Measurements from ENCODE around the gene ABCC8. TPM values are rescaled to one million over a fixed set of nuclear protein-coding genes. Genes with fewer than 3 reads are reported as not detected.

The ABCC8 gene
- total RNA-seq, 1 experiment from 2014 or later: 0.32 TPM

- DNase-seq (ENCODE audit: low read depth, low spot score): no peak
- in situ Hi-C loops (cut with HindIII; ENCODE audit: low pct_unique_long_range_greater_than_20kb, low sequenced_read_pairs): no loop called here
These were observed 89.4 kb downstream of the ABCC8 start for GRCh38 chr11:17387254-17387653.

DNA sequence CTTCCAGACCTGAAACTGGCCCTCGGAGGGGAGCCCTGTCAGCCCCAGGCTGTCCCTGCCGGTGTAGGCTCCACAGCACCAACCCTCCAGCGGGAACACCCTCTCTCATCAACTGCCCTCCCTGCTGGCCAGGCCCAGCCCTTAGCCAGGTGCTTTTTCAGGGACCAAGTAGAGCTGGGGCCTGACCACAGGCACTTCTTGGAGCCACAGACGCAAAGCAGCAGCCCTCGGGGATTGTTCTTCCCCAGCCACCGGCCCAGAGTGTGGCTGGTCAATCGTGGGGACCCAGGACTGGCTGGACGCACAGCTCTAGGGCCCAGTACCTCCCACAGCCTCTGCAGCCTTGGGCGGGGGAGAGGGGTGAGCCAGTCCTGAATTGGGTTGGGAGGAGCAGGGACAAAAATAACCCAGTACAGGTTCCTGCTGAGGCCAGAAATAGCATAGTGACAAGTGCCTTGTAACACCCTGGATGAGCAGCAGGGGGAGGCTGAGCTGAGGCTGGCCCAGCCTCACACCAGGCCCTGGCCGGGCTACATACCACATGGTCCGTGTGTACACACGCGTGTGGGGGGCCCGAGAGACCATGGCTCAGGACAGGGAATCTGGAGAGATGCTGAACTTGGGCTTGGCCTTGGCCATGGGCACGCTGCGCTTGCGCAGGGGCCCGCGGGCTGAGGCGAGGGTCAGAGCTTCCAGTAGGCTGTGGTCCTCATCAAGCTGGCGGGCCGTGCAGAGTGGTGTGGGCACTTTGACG lies 90.1 kb downstream of the ABCC8 start:
- peak; percentile 61 for DNase-seq (ENCODE audit: low read depth, low spot score)
- in situ Hi-C loops (cut with HindIII; ENCODE audit: low pct_unique_long_range_greater_than_20kb, low sequenced_read_pairs): no loop called here

GRCh38 chr11:17385926-17386325 lies 90.7 kb downstream of the ABCC8 start:
- in situ Hi-C loops (cut with HindIII; ENCODE audit: low pct_unique_long_range_greater_than_20kb, low sequenced_read_pairs): no loop called here
- DNase-seq (ENCODE audit: low read depth, low spot score): no peak

- no peak for DNase-seq (ENCODE audit: low read depth, low spot score)
- in situ Hi-C loops (cut with HindIII; ENCODE audit: low pct_unique_long_range_greater_than_20kb, low sequenced_read_pairs): no loop called here
These were observed 91.2 kb downstream of the ABCC8 start for GRCh38 chr11:17385492-17385891.

DNA sequence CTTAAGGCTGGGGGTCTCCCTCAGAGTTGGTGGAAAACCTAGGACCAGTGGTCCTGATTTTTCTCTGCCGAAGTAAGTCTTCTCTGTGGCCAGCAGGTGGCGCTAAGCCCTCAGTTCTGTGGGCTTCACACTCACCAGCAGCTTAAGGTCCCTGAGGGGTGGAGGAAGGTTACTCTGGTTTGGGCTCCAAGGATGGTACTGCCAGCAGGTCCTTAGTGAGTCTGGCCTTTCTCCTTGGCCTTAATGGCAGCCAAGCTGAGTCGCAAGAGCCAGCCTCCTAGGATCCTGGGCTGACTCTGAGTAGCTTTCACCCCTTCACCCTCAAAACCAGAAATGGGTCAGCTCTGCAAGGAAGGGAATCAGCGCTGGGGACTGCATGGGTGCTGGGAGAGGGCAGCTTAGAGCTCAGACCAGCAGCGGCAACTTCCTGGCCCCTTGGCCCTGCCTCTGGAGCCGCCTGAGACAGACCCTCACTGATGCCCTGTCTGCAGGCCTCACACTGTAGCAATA lies 92.6 kb downstream of the ABCC8 start:
- peak; percentile 87 for DNase-seq (ENCODE audit: low read depth, low spot score)
- in situ Hi-C loops (cut with HindIII; ENCODE audit: low pct_unique_long_range_greater_than_20kb, low sequenced_read_pairs): no loop called here

GRCh38 chr11:17383461-17383860 lies 93.2 kb downstream of the ABCC8 start:
- in situ Hi-C loops (cut with HindIII; ENCODE audit: low pct_unique_long_range_greater_than_20kb, low sequenced_read_pairs): no loop called here
- DNase-seq (ENCODE audit: low read depth, low spot score): no peak

GRCh38 chr11:17382046-17382728 lies 94.5 kb downstream of the ABCC8 start:
- in situ Hi-C loops (cut with HindIII; ENCODE audit: low pct_unique_long_range_greater_than_20kb, low sequenced_read_pairs): no loop called here
- no peak for DNase-seq (ENCODE audit: low read depth, low spot score)

DNA sequence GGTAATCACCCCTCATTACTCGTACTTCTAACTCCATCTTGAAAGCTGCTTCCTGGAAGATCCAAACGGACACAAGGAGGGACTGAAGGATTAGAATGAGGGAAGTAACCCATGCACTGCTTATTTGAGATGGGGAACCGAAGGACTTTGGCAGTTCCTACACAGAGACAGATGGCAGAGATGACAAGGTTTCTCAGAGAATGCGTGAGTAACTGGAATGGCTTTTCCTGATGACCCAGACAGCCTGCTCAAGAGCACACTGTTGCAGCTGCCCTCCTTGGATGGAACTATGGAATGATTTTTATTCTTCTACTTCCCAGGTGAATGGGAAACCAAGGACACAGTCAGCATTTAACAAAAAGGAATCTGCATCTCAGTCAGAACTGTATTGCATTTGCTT lies 95.5 kb downstream of the ABCC8 start:
- in situ Hi-C loops (cut with HindIII; ENCODE audit: low pct_unique_long_range_greater_than_20kb, low sequenced_read_pairs): no loop called here
- no peak for DNase-seq (ENCODE audit: low read depth, low spot score)

- in situ Hi-C loops (cut with HindIII; ENCODE audit: low pct_unique_long_range_greater_than_20kb, low sequenced_read_pairs): no loop called here
- no peak for DNase-seq (ENCODE audit: low read depth, low spot score)
These were observed 97.1 kb downstream of the ABCC8 start for GRCh38 chr11:17379383-17380180.

GRCh38 chr11:17378655-17379054 lies 98.0 kb downstream of the ABCC8 start:
- in situ Hi-C loops (cut with HindIII; ENCODE audit: low pct_unique_long_range_greater_than_20kb, low sequenced_read_pairs): no loop called here
- no peak for DNase-seq (ENCODE audit: low read depth, low spot score)

GRCh38 chr11:17376493-17376892 lies 100.2 kb downstream of the ABCC8 start:
- no peak for DNase-seq (ENCODE audit: low read depth, low spot score)
- in situ Hi-C loops (cut with HindIII; ENCODE audit: low pct_unique_long_range_greater_than_20kb, low sequenced_read_pairs): no loop called here

- no peak for DNase-seq (ENCODE audit: low read depth, low spot score)
- in situ Hi-C loops (cut with HindIII; ENCODE audit: low pct_unique_long_range_greater_than_20kb, low sequenced_read_pairs): no loop called here
These were observed 101.1 kb downstream of the ABCC8 start for GRCh38 chr11:17375547-17375946.

GRCh38 chr11:17371614-17372013 lies 105.0 kb downstream of the ABCC8 start:
- in situ Hi-C loops (cut with HindIII; ENCODE audit: low pct_unique_long_range_greater_than_20kb, low sequenced_read_pairs): no loop called here
- no peak for DNase-seq (ENCODE audit: low read depth, low spot score)

DNA sequence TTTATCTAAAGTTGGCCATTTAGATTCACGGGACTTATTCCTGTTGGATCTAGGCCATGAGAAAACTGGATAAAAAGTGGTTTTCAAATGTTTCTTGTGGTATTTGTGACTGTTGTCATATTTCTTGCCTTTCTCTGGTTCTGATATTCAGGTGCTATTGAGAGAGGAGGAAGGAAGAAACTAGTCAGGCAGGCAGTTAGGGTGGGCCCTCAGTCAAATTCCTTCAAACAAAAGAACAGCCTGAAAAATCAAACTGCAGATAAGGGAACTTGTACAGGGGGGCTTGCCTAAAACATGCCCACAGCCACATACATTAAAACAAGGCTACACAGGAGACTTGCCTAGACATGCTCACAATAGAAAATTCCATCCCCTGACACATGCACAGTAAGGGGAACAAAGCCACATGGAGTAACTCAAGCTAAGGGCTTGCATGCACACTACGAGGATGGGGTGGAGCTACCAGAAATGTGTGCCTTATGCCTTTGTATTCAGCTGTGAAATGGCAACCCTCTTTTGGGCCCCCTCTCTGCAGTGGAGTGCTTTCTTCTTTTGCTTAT lies 106.9 kb downstream of the ABCC8 start:
- in situ Hi-C loops (cut with HindIII; ENCODE audit: low pct_unique_long_range_greater_than_20kb, low sequenced_read_pairs): no loop called here
- no peak for DNase-seq (ENCODE audit: low read depth, low spot score)

- in situ Hi-C loops (cut with HindIII; ENCODE audit: low pct_unique_long_range_greater_than_20kb, low sequenced_read_pairs): no loop called here
- no peak for DNase-seq (ENCODE audit: low read depth, low spot score)
These were observed 107.6 kb downstream of the ABCC8 start for GRCh38 chr11:17369094-17369493.

DNA sequence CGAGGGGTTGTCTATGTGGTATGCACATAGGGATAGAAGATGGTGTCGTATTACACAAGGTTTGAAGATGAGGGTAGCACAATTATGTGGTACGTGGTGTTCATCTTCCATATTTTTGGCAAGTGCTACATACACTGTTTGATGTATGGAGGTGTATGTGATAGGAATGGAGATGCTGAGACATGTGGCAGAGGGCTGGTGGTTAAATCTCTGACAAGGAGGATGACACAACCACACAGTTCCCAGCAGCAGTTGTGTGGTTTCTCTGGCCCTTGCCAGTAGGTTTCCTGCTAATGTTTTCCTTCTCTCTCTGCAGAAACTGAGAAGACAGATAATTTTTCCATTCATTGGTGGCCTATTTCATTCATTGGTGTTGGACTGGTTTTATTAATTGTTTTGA lies 108.1 kb downstream of the ABCC8 start:
- in situ Hi-C loops (cut with HindIII; ENCODE audit: low pct_unique_long_range_greater_than_20kb, low sequenced_read_pairs): no loop called here
- no peak for DNase-seq (ENCODE audit: low read depth, low spot score)

GRCh38 chr11:17366495-17366894 lies 110.2 kb downstream of the ABCC8 start:
- DNase-seq (ENCODE audit: low read depth, low spot score): no peak
- in situ Hi-C loops (cut with HindIII; ENCODE audit: low pct_unique_long_range_greater_than_20kb, low sequenced_read_pairs): no loop called here

GRCh38 chr11:17354601-17354991 lies 122.0 kb downstream of the ABCC8 start:
- peak; percentile 85 for DNase-seq (ENCODE audit: low read depth, low spot score)
- in situ Hi-C loops (cut with HindIII; ENCODE audit: low pct_unique_long_range_greater_than_20kb, low sequenced_read_pairs): no loop called here
